IMR-90 (cell line): ENCODE measurements around the gene LSM7. TPM values are rescaled to one million over a fixed set of nuclear protein-coding genes. Genes with fewer than 3 reads are reported as not detected.
"Not testable (repeated sequence)": the region's sequence is repeated elsewhere in the genome, so short reads cannot be mapped to it uniquely, and the experiment has no call there.

Experiments
- ATAC-seq: fragments of 200-7000 bp; cut with Tn5 transposase; 2 replicates; pipeline ENCODE4 v1.9.1; 2020; ENCODE audit warnings: low read depth, mild to moderate bottlenecking, moderate library complexity
- BruUV-seq: library from RNA; stranded (reverse); fragments of 400-500 nt; replicated peaks from 2 replicates; lab custom pipeline; 2021; lab: Mats Ljungman, UMichigan
- CTCF ChIA-PET: fragments of 300-600 bp; formaldehyde crosslinking; extraction: SDS; loops from one replicate; lab custom pipeline; 2021; ENCODE audit warnings: antibody characterized with exemption; lab: Yijun Ruan, JAX
- POLR2A ChIA-PET: fragments of 300-600 bp; sonication (Branson Sonifier 250); formaldehyde crosslinking; loops from one replicate; lab custom pipeline; 2022; ENCODE audit warnings: antibody characterized with exemption; ENCODE audit not compliant: unreplicated experiment; lab: Charles Lee
- DNase-seq: peaks from one replicate; pipeline ENCODE4 v3.0.0; 2013
- H2AFZ ChIP-seq: replicated peaks from 2 replicates; pipeline ENCODE3; 2013; ENCODE audit warnings: low read length, mild to moderate bottlenecking; ENCODE audit not compliant: poor library complexity
- H2AK5ac ChIP-seq: 2 replicates; pipeline ENCODE4 v1.6.1; 2013; ENCODE audit warnings: low read depth, low read length, inconsistent platforms
- H2AK9ac ChIP-seq: replicated peaks from 2 replicates; pipeline ENCODE3; 2013; ENCODE audit warnings: mild to moderate bottlenecking, low read depth, low read length, moderate library complexity; ENCODE audit not compliant: poor library complexity
- H2BK120ac ChIP-seq: 2 replicates; pipeline ENCODE4 v1.6.1; 2013; ENCODE audit warnings: low read depth, low read length, inconsistent platforms
- H2BK15ac ChIP-seq: 3 replicates; pipeline ENCODE4 v1.6.1; 2013; ENCODE audit warnings: low read depth, low read length, inconsistent platforms
- H2BK20ac ChIP-seq: 2 replicates; pipeline ENCODE4 v1.6.1; 2013; ENCODE audit warnings: low read depth, mild to moderate bottlenecking, inconsistent platforms, low read length, moderate library complexity
- H2BK5ac ChIP-seq: 2 replicates; pipeline ENCODE4 v1.6.1; 2013; ENCODE audit warnings: mild to moderate bottlenecking, low read depth, low read length, inconsistent platforms; ENCODE audit not compliant: poor library complexity, severe bottlenecking
- H3K14ac ChIP-seq: replicated peaks from 2 replicates; pipeline ENCODE4 v1.6.1; 2013; ENCODE audit warnings: low read depth, low read length, inconsistent platforms
- H3K18ac ChIP-seq: 2 replicates; pipeline ENCODE4 v1.6.1; 2013; ENCODE audit warnings: low read depth, low read length, control low read depth
- H3K23ac ChIP-seq: 2 replicates; pipeline ENCODE4 v1.6.1; 2013; ENCODE audit warnings: low read depth, low read length, inconsistent platforms
- H3K27ac ChIP-seq: 2 replicates; pipeline ENCODE4 v1.5.1; 2013; ENCODE audit warnings: mild to moderate bottlenecking, control low read depth, low read length; ENCODE audit not compliant: insufficient read depth
- H3K27me3 ChIP-seq: 2 replicates; pipeline ENCODE4 v1.6.1; 2013; ENCODE audit warnings: low read length; ENCODE audit not compliant: control insufficient read depth, insufficient read depth
- H3K36me3 ChIP-seq: 2 replicates; pipeline ENCODE4 v1.6.1; 2013; ENCODE audit warnings: low read length, mixed read lengths; ENCODE audit not compliant: control insufficient read depth, insufficient read depth
- H3K4ac ChIP-seq: 2 replicates; pipeline ENCODE4 v1.6.1; 2013; ENCODE audit warnings: low read depth, low read length, inconsistent platforms
- H3K4me1 ChIP-seq: 2 replicates; pipeline ENCODE4 v1.6.1; 2013; ENCODE audit warnings: low read length, mixed read lengths; ENCODE audit not compliant: control insufficient read depth, insufficient read depth
- H3K4me2 ChIP-seq: 2 replicates; pipeline ENCODE4 v1.6.1; 2013; ENCODE audit warnings: low read depth, mild to moderate bottlenecking, control low read depth, low read length, moderate library complexity
- H3K4me3 ChIP-seq: 2 replicates; pipeline ENCODE4 v1.5.1; 2013; ENCODE audit warnings: low read depth, mild to moderate bottlenecking, control low read depth, low read length, moderate library complexity; ENCODE audit not compliant: insufficient read depth
- H3K56ac ChIP-seq: 2 replicates; pipeline ENCODE4 v1.6.1; 2013; ENCODE audit warnings: low read length, inconsistent platforms; ENCODE audit not compliant: insufficient read depth; ENCODE audit errors: extremely low read depth
- H3K79me1 ChIP-seq, 2 experiments: 2 replicates each; pipeline ENCODE4 v1.6.1; 2013; ENCODE audit warnings: low read length in 2 of 2, inconsistent platforms in 1 of 2, low read depth in 1 of 2
- H3K9ac ChIP-seq: 2 replicates; pipeline ENCODE4 v1.6.1; 2013; ENCODE audit warnings: low read depth, low read length, control low read depth
- H3K9me1 ChIP-seq: 2 replicates; pipeline ENCODE4 v1.6.1; 2013; ENCODE audit warnings: low read length, inconsistent platforms; ENCODE audit not compliant: insufficient read depth
- H3K9me3 ChIP-seq: 2 replicates; pipeline ENCODE4 v1.6.1; 2013; ENCODE audit warnings: low read length; ENCODE audit not compliant: control insufficient read depth, insufficient read depth
- H4K20me1 ChIP-seq: 2 replicates; pipeline ENCODE4 v1.6.1; 2013; ENCODE audit warnings: low read length, inconsistent platforms; ENCODE audit not compliant: insufficient read depth
- H4K5ac ChIP-seq: 2 replicates; pipeline ENCODE4 v1.6.1; 2013; ENCODE audit warnings: mild to moderate bottlenecking, low read depth, low read length, control low read depth
- H4K8ac ChIP-seq, 2 experiments: 2 replicates each; pipeline ENCODE4 v1.6.1; 2013; ENCODE audit warnings: low read depth in 2 of 2, low read length in 2 of 2, control low read depth in 1 of 2, inconsistent platforms in 1 of 2
- H4K91ac ChIP-seq: 2 replicates; pipeline ENCODE4 v1.6.1; 2013; ENCODE audit warnings: low read depth, low read length, inconsistent platforms; ENCODE audit not compliant: insufficient read depth
- CTCF ChIP-seq: conservative IDR thresholded peaks from 2 replicates; pipeline ENCODE4 v1.5.1; 2012; ENCODE audit warnings: mild to moderate bottlenecking, low read depth, low read length, improper control_type of control experiment
- FOS ChIP-seq: fragments of 150-350 bp; IDR thresholded peaks from 2 replicates; pipeline ENCODE4 v1.6.1; 2016; ENCODE audit warnings: low read depth, low read length
- MXI1 ChIP-seq: IDR thresholded peaks from 2 replicates; pipeline ENCODE4 v1.6.1; 2012; ENCODE audit warnings: low read depth, mild to moderate bottlenecking, low read length, moderate library complexity, borderline replicate concordance
- NFE2L2 ChIP-seq: fragments of 150-350 bp; IDR thresholded peaks from 2 replicates; pipeline ENCODE4 v1.6.1; 2016; ENCODE audit warnings: low read depth, mild to moderate bottlenecking, low read length
- RAD21 ChIP-seq: IDR thresholded peaks from 2 replicates; pipeline ENCODE4 v1.6.1; 2012; ENCODE audit warnings: low read length, improper control_type of control experiment
- RCOR1 ChIP-seq: IDR thresholded peaks from 2 replicates; pipeline ENCODE4 v1.6.1; 2012; ENCODE audit warnings: mild to moderate bottlenecking, low read length, improper control_type of control experiment; ENCODE audit not compliant: insufficient replicate concordance
- RFX5 ChIP-seq: IDR thresholded peaks from 2 replicates; pipeline ENCODE4 v1.8.0; 2012; ENCODE audit warnings: low read depth, mild to moderate bottlenecking, low read length, moderate library complexity
- WGBS, 2 experiments: methylation state at CpG; one replicate each; pipeline versions ENCODE4 v1.1.5 to v1.1.7; 2013; ENCODE audit warnings: missing lambda C conversion rate in 2 of 2; ENCODE audit not compliant: insufficient read length in 1 of 2; ENCODE audit errors: extremely low coverage in 2 of 2; 5-methylcytosine and 5-hydroxymethylcytosine counted together
- dilution Hi-C: fragments of 300-500 bp; cut with HindIII; formaldehyde crosslinking; loops from one replicate; pipeline ENCODE4 v1.14.3; 2018; ENCODE audit warnings: low sequenced_read_pairs; ENCODE audit not compliant: unreplicated experiment
- in situ Hi-C: fragments of 300-500 bp; cut with MboI; formaldehyde crosslinking; loops from 3 replicates; pipeline ENCODE4 v1.14.3; 2019; ENCODE audit warnings: low sequenced_read_pairs, inconsistent platforms, mixed read lengths
- intact Hi-C: fragments of 100-400 bp; cut with micrococcal nuclease; formaldehyde crosslinking; loops from 2 replicates; pipeline ENCODE4 v1.10.0; 2022
- polyA plus RNA-seq, 3 experiments: library from polyadenylated mRNA; depleted of rRNA; stranded (reverse); fragments of >200 nt; gene quantifications; 2 replicates each; pipeline ENCODE4 v1.2.3, GENCODE V29; 2012; ENCODE audit warnings: low replicate concordance in 1 of 3
- total RNA-seq: library from RNA; depleted of rRNA; stranded (reverse); fragments of >200 nt; gene quantifications from 2 replicates; pipeline ENCODE4 v1.2.3, GENCODE V29; 2012

Gene LSM7
- total and polyA plus RNA-seq, 2 of the 4 experiments (the other 2 are of a cell fraction), result 145 to 708 TPM

DNA sequence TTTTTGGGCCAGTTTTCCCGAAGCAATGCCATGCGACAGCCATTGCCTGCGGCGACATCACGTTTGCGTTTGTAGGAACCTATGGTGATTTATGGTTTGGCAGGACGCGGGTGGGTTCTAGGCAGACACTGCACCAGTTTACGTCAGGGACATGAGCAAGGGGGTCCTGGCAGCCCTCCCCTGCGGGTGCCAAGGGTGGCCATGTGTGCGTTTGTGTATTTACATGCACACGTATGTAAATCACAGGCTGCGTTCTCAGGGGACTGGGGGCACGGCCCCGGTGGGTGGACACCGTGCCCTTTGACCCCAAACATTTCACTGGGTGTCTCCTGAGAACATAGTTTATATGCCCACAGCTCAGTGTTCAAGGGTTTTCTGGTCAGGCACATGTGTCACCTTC lies 22.3 kb upstream of the LSM7 start:
- ChIA-PET CTCF (no interaction called here), POLR2A (no interaction called here)
- no peak for TF ChIP-seq FOS
- TF ChIP-seq RFX5, result no peak
- no peak for TF ChIP-seq RCOR1
- TF ChIP-seq RAD21, result no peak
- no peak for TF ChIP-seq NFE2L2
- no peak for TF ChIP-seq CTCF
- no peak for TF ChIP-seq MXI1
- Histone ChIP-seq H4K20me1 (no peaks in the 10 kb centered on the region), H3K9me3 (no peaks in the 10 kb centered on the region), H2AFZ (no peak overlapping the region), H4K91ac (no peak overlapping the region), H3K36me3 (peaks cover 43% of the 10 kb centered on the region), H3K56ac (no peak overlapping the region), H3K27ac (no peak overlapping the region), H2BK15ac (no peak overlapping the region), H4K8ac (no peak overlapping the region), H2AK5ac (no peak overlapping the region), H3K14ac (no peak overlapping the region), H3K79me1 (no peaks in the 10 kb centered on the region), H3K4me3 (no peak overlapping the region), H3K4me1 (no peaks in the 10 kb centered on the region), H3K9ac (no peak overlapping the region), H2BK5ac (no peak overlapping the region), H3K4me2 (no peak overlapping the region), H2BK20ac (no peak overlapping the region), H3K9me1 (no peaks in the 10 kb centered on the region), H3K23ac (no peak overlapping the region), H3K4ac (no peak overlapping the region), H2AK9ac (no peak overlapping the region), H3K27me3 (no peaks in the 10 kb centered on the region), H2BK120ac (no peak overlapping the region), H4K5ac (no peak overlapping the region), H3K18ac (no peak overlapping the region)
- 93% methylated on average over 16 of the region's 16 CpGs; no CpG with 5 or more reads in 1 of the 2 experiments for WGBS, 2 experiments
- intact Hi-C loops, result no loop called here
- dilution Hi-C loops, result no loop called here
- ATAC-seq, result no peak
- in situ Hi-C loops, result no loop called here
- no peak for DNase-seq
- BruUV-seq, result no TSS peak

- H3K9me1 ChIP-seq, H3K23ac ChIP-seq, BruUV-seq, H3K27ac ChIP-seq, H2AFZ ChIP-seq, dilution Hi-C loops, H3K4me3 ChIP-seq, H2BK5ac ChIP-seq, H2AK9ac ChIP-seq, H4K8ac ChIP-seq, H3K4ac ChIP-seq, intact Hi-C loops, CTCF ChIA-PET, H3K79me1 ChIP-seq, H3K18ac ChIP-seq, H2BK15ac ChIP-seq, in situ Hi-C loops, POLR2A ChIA-PET, H3K14ac ChIP-seq, H3K9me3 ChIP-seq, DNase-seq, ATAC-seq, H2AK5ac ChIP-seq, H3K4me1 ChIP-seq, H4K91ac ChIP-seq, H3K27me3 ChIP-seq, H2BK20ac ChIP-seq, H3K9ac ChIP-seq, H4K5ac ChIP-seq, H4K20me1 ChIP-seq, H3K4me2 ChIP-seq, H2BK120ac ChIP-seq, H3K56ac ChIP-seq: not testable (repeated sequence)
- 97 to 98% methylated on average over 17 to 24 of the region's 24 CpGs for WGBS, 2 experiments
- H3K36me3 ChIP-seq, result peaks cover 48% of the 10 kb centered on the region
Measured at GRCh38 chr19:2349818-2350217, 21.4 kb upstream of the LSM7 start.
